Suprapubic skin (tissue), 4 donors: ENCODE results near the gene DRD3. TPM values are rescaled to one million over a fixed set of nuclear protein-coding genes. Genes with fewer than 3 reads are reported as not detected.

ENCODE experiments used
- DNase-seq, 2 donors: peaks; one replicate each; pipeline ENCODE4 v3.0.0-alpha.2; 2019; ENCODE audit warnings: low spot score in 2 of 2
- H3K27ac ChIP-seq: fragments of 200-600 bp; sonication (generic); one replicate; pipeline ENCODE4 v1.5.1; 2019
- H3K27me3 ChIP-seq: fragments of 200-600 bp; sonication (generic); one replicate; pipeline ENCODE4 v1.5.1; 2019
- H3K36me3 ChIP-seq: fragments of 200-600 bp; sonication (generic); one replicate; pipeline ENCODE4 v1.5.1; 2019
- H3K4me1 ChIP-seq: fragments of 200-600 bp; sonication (generic); one replicate; pipeline ENCODE4 v1.5.1; 2019
- H3K4me3 ChIP-seq: fragments of 200-600 bp; sonication (generic); one replicate; pipeline ENCODE4 v1.5.1; 2019; ENCODE audit warnings: mild to moderate bottlenecking
- H3K9me3 ChIP-seq: fragments of 200-600 bp; sonication (generic); one replicate; pipeline ENCODE4 v1.5.1; 2019
- CTCF ChIP-seq, 2 donors: fragments of 200-600 bp in 1 of 2; fragments of 450-650 bp in 1 of 2; sonication (generic) in 1 of 2; IDR thresholded peaks; one replicate each; pipeline ENCODE4 v1.5.1; 2016 to 2019; ENCODE audit warnings: antibody characterized with exemption in 2 of 2, mild to moderate bottlenecking in 1 of 2, moderate library complexity in 1 of 2
- EP300 ChIP-seq: sonication (generic); formaldehyde crosslinking; IDR thresholded peaks from one replicate; pipeline ENCODE4 v1.6.1; 2017; ENCODE audit warnings: antibody characterized with exemption
- POLR2A ChIP-seq, 2 donors: fragments of 450-650 bp; IDR thresholded peaks; one replicate each; pipeline ENCODE4 v1.6.1; 2017; ENCODE audit warnings: antibody characterized with exemption in 2 of 2, mild to moderate bottlenecking in 2 of 2, moderate library complexity in 2 of 2
- POLR2AphosphoS5 ChIP-seq, 3 donors: sonication (generic); formaldehyde crosslinking; IDR thresholded peaks; one replicate each; pipeline ENCODE4 v1.6.1; 2017; ENCODE audit warnings: antibody characterized with exemption in 3 of 3
- WGBS: methylation state at CpG from one replicate; pipeline ENCODE4 v1.1.5; 2018; 5-methylcytosine and 5-hydroxymethylcytosine counted together
- total RNA-seq, 4 donors: library from RNA; depleted of rRNA; stranded (reverse); fragments of >200 nt; gene quantifications; one replicate each; pipeline ENCODE4 v1.1.0, GENCODE V29; 2016

DRD3 gene
- total RNA-seq, 4 donors from 2014 or later = not detected

DNA sequence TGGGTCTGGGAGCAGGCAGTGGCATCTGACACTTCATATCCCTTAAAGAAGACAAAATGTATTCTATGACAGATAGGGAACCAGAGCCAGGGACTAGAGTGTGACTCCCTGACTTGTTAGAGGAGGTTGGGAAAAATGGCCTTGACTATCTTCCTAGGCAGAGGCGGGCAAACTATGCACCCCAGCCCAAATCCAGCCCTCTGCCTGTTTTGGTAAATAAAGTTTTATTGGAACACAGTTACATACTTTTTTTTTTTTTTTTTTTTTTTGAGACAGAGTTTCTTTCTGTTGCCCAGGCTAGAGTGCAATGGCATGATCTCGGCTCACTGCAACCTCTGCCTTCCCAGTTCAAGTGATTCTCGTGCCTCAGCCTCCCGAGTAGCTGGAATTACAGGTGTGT is 75.0 kb downstream of the DRD3 start:
- 94% methylated on average over 4 of the region's 4 CpGs for WGBS
- DNase-seq = no peak

GRCh38 chr3:114103181-114103580 is 75.7 kb downstream of the DRD3 start:
- no peaks in the 10 kb centered on the region for H3K36me3 ChIP-seq
- TF ChIP-seq POLR2AphosphoS5 (IDR thresholded peaks at IDR 0.05) (no peak), EP300 (no peak), POLR2A (IDR thresholded peaks at IDR 0.05) (no peak), CTCF (IDR thresholded peaks at IDR 0.05) (no peak)
- no peak for DNase-seq
- H3K4me3 ChIP-seq = no peak overlapping the region
- no peaks in the 10 kb centered on the region for H3K27me3 ChIP-seq
- H3K27ac ChIP-seq = no peak overlapping the region
- 92% methylated on average over 27 of the region's 27 CpGs for WGBS
- H3K4me1 ChIP-seq = no peaks in the 10 kb centered on the region
- no peaks in the 10 kb centered on the region for H3K9me3 ChIP-seq

More for the DNA sequence above, 75.0 kb downstream of the DRD3 start:
- Histone ChIP-seq H3K4me3 (no peak overlapping the region), H3K4me1 (no peaks in the 10 kb centered on the region), H3K27ac (no peak overlapping the region), H3K36me3 (no peaks in the 10 kb centered on the region), H3K27me3 (no peaks in the 10 kb centered on the region), H3K9me3 (no peaks in the 10 kb centered on the region)
- TF ChIP-seq POLR2A (IDR thresholded peaks at IDR 0.05) (no peak), EP300 (no peak), POLR2AphosphoS5 (IDR thresholded peaks at IDR 0.05) (no peak), CTCF (IDR thresholded peaks at IDR 0.05) (no peak)

GRCh38 chr3:114101101-114101500 is 77.8 kb downstream of the DRD3 start:
- H3K9me3 ChIP-seq = no peaks in the 10 kb centered on the region
- no peak for TF ChIP-seq POLR2A (IDR thresholded peaks at IDR 0.05)
- TF ChIP-seq POLR2AphosphoS5 (IDR thresholded peaks at IDR 0.05) = no peak
- TF ChIP-seq EP300 = no peak
- no peak for TF ChIP-seq CTCF (IDR thresholded peaks at IDR 0.05)
- no peak overlapping the region for H3K27ac ChIP-seq
- no peaks in the 10 kb centered on the region for H3K36me3 ChIP-seq
- no peaks in the 10 kb centered on the region for H3K4me1 ChIP-seq
- H3K27me3 ChIP-seq = no peaks in the 10 kb centered on the region
- no peak overlapping the region for H3K4me3 ChIP-seq
- 43% methylated on average over 1 of the region's 1 CpG for WGBS
- no peak for DNase-seq

DNA sequence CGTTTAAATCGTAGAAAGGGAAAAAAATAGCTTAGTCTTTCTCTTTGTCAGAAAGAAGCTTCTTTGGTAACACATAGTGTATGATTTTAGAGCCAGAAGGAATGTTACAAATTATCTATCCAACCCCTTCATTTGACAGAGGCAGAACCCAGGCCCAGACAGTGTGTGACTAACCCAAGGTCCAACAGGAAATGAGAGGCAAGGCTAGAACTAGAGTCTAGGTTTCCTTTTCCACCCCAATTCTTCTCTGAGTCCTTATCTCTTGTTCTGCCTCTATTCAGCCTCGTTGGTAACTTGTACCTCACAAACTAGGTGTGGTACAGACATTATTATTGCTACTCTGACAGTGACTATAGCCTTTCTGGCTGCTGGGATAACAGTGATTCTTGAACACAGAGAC is 83.1 kb downstream of the DRD3 start:
- WGBS = 70% methylated on average over 3 of the region's 3 CpGs
- Histone ChIP-seq H3K27ac (no peak overlapping the region), H3K9me3 (no peaks in the 10 kb centered on the region), H3K36me3 (no peaks in the 10 kb centered on the region), H3K27me3 (no peaks in the 10 kb centered on the region), H3K4me3 (no peak overlapping the region), H3K4me1 (peaks cover 9% of the 10 kb centered on the region)
- DNase-seq = no peak
- TF ChIP-seq CTCF (IDR thresholded peaks at IDR 0.05) (no peak), POLR2AphosphoS5 (IDR thresholded peaks at IDR 0.05) (no peak), EP300 (no peak), POLR2A (IDR thresholded peaks at IDR 0.05) (no peak)

DNA sequence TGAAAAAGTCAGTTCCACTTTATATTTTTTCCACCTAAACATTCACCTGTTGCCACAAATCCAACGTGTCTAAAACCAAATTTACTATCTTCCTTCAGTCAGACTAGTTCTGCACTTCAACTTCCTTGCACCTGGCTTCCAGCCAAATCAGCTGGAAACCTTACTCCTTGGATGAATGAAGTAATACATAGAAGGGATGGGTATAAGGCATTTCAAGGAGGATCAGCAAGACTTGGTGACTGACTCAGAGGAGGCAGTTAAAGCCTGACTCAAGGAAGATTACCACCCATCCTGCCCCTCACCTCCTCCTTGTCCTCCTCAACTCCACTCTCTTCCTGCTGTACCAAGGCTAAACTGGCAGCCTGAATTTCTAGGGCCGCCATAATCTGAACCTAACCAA is 85.3 kb downstream of the DRD3 start:
- Histone ChIP-seq H3K9me3 (no peaks in the 10 kb centered on the region), H3K27me3 (no peaks in the 10 kb centered on the region), H3K36me3 (no peaks in the 10 kb centered on the region), H3K4me3 (no peak overlapping the region), H3K4me1 (peaks cover 9% of the 10 kb centered on the region), H3K27ac (no peak overlapping the region)
- WGBS = 44% methylated on average over 2 of the region's 2 CpGs
- DNase-seq = no peak
- no peak for TF ChIP-seq POLR2A (IDR thresholded peaks at IDR 0.05)
- no peak for TF ChIP-seq POLR2AphosphoS5 (IDR thresholded peaks at IDR 0.05)

- DNase-seq = no peak
- H3K27me3 ChIP-seq = no peaks in the 10 kb centered on the region
- H3K4me1 ChIP-seq = peaks cover 9% of the 10 kb centered on the region
- H3K27ac ChIP-seq = no peak overlapping the region
- peaks cover under 1% of the 10 kb centered on the region for H3K36me3 ChIP-seq
- TF ChIP-seq EP300 (no peak), POLR2A (IDR thresholded peaks at IDR 0.05) (no peak), CTCF (IDR thresholded peaks at IDR 0.05) (no peak), POLR2AphosphoS5 (IDR thresholded peaks at IDR 0.05) (no peak)
- no peak overlapping the region for H3K4me3 ChIP-seq
- no peaks in the 10 kb centered on the region for H3K9me3 ChIP-seq
- WGBS = 20% methylated on average over 3 of the region's 3 CpGs
These were observed 85.9 kb downstream of the DRD3 start for GRCh38 chr3:114093016-114093380.
